ENCODE data around the gene KRTAP12-3. TPM values are rescaled to one million over a fixed set of nuclear protein-coding genes. Genes with fewer than 3 reads are reported as not detected.

Gene KRTAP12-3
- total and polyA plus RNA-seq, 3 donors from 2014 or later: not detected

DNA sequence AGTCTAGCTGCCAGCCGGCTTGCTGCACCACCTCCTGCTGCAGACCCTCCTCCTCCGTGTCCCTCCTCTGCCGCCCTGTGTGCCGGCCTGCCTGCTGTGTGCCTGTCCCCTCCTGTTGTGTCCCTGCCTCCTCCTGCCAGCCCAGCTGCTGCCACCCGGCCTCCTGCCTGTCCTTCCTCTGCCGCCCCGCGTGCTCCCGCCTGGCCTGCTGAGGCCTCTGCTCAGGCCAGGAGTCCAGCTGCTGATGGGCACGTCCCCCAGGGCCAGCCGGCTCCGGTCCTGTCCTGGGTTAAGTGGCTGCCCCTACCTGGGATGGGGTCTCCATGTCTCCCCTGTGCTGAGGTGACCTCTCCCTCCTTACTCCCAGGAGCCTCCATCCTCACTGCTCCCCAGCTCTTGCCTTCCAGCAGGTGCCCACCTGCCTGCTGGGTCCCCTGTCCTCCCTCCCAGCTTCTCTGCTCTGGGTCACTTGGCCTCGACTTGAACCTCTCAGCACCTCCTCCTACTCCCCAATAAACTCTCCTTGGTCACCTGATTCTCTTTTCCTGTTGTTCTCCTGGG lies 45.0 kb upstream of the KRTAP12-3 start:
- Histone ChIP-seq H3K36me3 (ENCODE audit: low read depth, missing control alignments) (no peaks in the 10 kb centered on the region), H3K4me3 (no peak overlapping the region), H3K4me1 (no peaks in the 10 kb centered on the region), H3K27ac (no peak overlapping the region), H3K27me3 (no peaks in the 10 kb centered on the region), H3K9me3 (no peaks in the 10 kb centered on the region)
- intact Hi-C loops (cut with DNase I; ENCODE audit: low total_unique reads): no loop called here
- TF ChIP-seq CTCF (IDR thresholded peaks at IDR 0.05) (no peak), POLR2A (IDR thresholded peaks at IDR 0.05) (no peak)
- WGBS, 2 donors: 79 to 86% methylated on average over 13 of the region's 13 CpGs
- DNase-seq: no peak

DNA sequence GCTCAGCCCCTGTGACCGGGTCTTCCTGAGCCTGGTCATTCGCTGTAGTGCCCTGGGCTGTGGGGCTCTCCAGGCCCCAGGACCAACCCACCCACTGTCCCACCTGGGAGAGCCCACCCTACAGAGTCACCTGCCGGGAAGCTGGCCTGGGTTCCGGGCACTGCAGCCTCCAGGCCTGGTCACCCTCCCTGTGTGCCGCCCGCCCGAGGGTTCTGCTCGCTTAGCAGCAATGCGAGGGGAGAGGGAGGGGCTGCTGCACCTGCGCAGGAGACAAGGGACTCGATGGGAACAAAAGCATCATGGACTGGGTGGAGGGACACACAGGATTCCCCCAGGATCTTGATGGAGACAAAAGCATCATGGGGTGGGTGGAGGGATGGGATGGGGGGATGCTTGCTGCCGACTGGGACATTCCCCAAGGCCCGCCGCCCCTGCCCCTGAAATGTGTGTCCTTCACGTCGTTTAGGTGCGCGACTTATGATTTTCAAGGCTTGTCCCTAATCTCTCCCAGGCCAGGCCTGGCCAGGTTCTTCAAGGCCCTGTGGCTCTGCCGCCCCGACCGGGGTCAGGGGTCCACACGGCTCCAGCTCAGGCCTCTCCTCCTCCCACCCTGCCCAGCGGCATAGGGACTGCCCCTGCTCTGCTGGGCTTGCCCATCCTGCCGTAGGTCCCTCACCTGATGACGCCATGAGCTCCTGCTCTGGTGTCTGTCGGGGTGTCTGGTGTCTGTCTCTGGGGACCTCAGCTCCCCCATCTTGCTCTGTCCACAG lies 44.2 kb upstream of the KRTAP12-3 start:
- no peak overlapping the region for H3K27ac ChIP-seq
- intact Hi-C loops (cut with DNase I; ENCODE audit: low total_unique reads): no loop called here
- no peaks in the 10 kb centered on the region for H3K36me3 ChIP-seq (ENCODE audit: low read depth, missing control alignments)
- no peak for DNase-seq
- H3K4me3 ChIP-seq: no peak overlapping the region
- WGBS, 2 donors: 82 to 87% methylated on average over 24 to 26 of the region's 26 CpGs
- H3K27me3 ChIP-seq: no peaks in the 10 kb centered on the region
- no peaks in the 10 kb centered on the region for H3K4me1 ChIP-seq
- H3K9me3 ChIP-seq: no peaks in the 10 kb centered on the region
- no peak for TF ChIP-seq POLR2A (IDR thresholded peaks at IDR 0.05)
- TF ChIP-seq CTCF (IDR thresholded peaks at IDR 0.05): no peak

- H3K27ac ChIP-seq: no peak overlapping the region
- H3K36me3 ChIP-seq (ENCODE audit: low read depth, missing control alignments): no peaks in the 10 kb centered on the region
- intact Hi-C loops (cut with DNase I; ENCODE audit: low total_unique reads): no loop called here
- DNase-seq: no peak
- H3K4me1 ChIP-seq: no peaks in the 10 kb centered on the region
- H3K9me3 ChIP-seq: no peaks in the 10 kb centered on the region
- no peak overlapping the region for H3K4me3 ChIP-seq
- TF ChIP-seq CTCF (IDR thresholded peaks at IDR 0.05) (no peak), POLR2A (IDR thresholded peaks at IDR 0.05) (no peak)
- 77 to 80% methylated on average over 8 to 20 of the region's 20 CpGs for WGBS, 2 donors
- no peaks in the 10 kb centered on the region for H3K27me3 ChIP-seq
Measured at GRCh38 chr21:44614161-44614631, 43.5 kb upstream of the KRTAP12-3 start.

GRCh38 chr21:44614961-44615391 lies 42.8 kb upstream of the KRTAP12-3 start:
- Histone ChIP-seq H3K27me3 (no peaks in the 10 kb centered on the region), H3K9me3 (no peaks in the 10 kb centered on the region), H3K27ac (no peak overlapping the region), H3K4me3 (no peak overlapping the region), H3K4me1 (no peaks in the 10 kb centered on the region), H3K36me3 (ENCODE audit: low read depth, missing control alignments) (no peaks in the 10 kb centered on the region)
- DNase-seq: no peak
- TF ChIP-seq CTCF (IDR thresholded peaks at IDR 0.05): no peak
- no peak for TF ChIP-seq POLR2A (IDR thresholded peaks at IDR 0.05)
- 60 to 76% methylated on average over 24 to 28 of the region's 28 CpGs for WGBS, 2 donors
- intact Hi-C loops (cut with DNase I; ENCODE audit: low total_unique reads): no loop called here

Measured in testis (tissue), 3 donors.